ENCODE measurements around the gene NOP9.
"Not testable (repeated sequence)": the region's sequence is repeated elsewhere in the genome, so short reads cannot be mapped to it uniquely, and the experiment has no call there.

The NOP9 gene

DNA sequence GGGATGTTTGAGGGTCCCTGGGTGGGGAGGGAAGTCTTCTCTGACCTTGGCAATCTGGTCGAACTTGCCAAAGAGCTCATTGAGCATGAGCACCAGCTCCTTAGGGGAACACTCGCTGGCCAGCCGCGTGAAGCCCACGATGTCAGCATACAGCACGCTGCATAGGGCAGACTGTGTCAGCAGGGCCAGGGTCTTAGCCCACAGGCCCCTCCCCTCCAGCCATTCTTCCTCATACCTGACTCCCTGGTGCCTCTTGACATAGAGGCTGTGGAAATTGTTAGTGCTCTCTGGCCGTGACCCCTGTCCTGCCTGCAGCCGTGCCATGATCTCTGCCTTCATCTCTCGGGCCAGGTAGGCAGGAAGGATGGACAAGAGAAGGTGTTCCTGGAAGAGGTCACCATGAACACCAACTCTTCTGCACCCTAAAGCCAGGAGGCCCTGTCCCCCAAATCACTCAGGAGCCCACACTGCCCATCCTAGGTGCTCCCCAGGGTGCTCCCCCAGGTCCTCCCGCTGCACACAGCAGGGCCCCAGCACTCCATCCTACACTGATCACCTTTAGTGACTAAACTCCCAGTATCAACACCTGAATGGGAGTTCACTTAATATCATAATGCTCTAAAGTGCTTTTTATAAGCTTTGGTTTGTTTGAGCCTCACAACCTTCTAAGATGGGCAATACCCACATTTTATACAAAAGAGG is 31.5 kb downstream of the NOP9 start:
- DNase-seq: no peak

DNA sequence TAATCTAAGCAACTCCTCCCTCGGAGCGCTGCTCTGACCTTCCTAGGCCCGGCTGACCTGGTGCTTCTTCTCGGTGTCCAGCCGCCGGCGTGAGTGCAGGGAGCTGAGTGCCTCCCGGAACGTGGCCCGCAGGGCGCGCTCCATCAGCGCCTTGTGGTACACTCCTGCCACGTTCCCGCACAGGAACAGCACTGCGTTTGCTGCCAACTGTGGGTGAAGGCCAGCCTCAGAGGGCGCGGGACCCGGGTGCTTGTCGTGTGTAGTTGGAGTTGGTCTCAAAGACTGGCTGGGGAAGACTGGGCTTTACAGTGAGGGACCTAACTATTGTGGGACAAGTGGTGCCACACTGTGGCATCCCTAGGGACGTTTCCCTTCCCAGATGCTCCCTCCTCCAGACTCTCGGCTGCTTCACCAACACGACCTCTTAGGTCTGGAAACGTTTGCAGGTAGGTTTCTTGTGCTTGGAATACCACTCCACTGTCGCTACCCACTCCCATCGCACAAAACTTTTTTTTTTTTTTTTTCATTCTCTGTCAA is 32.1 kb downstream of the NOP9 start:
- DNase-seq: no peak

DNA sequence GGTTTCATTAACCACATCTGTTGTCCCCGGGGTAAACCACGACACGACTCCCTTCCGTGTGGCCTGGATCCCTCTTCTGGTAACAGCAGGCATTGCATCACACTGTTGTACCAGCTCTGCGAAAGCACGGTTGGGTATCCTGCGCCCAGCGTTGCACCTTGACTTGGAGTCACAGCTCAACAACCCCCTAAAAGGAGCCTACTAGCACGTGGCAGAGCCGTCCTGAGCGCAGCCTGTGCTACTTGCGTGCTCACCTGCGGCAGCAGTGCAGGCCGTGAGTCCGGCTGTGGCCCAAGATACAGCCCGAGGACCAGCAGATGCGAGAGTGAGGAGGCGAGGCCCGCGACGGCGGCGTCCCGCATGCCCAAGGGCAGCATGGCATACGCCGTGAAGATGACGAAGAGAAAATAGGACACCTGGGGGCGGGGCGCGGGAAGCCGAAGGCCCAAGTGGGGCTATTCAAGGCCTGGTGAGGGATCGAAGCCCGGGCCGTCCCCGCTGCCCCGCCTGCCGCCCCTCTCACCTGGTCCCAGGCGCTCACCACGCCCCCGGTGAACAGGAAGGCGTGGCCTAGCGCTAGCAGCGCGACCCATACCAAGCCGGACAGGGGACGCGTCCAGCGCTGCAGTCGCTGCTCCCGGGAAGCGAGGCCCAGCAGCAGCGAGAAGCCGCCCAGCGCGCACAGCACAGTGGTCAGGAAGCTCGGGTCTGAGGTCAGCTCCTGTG is 32.8 kb downstream of the NOP9 start:
- DNase-seq: peak; percentile 59

DNA sequence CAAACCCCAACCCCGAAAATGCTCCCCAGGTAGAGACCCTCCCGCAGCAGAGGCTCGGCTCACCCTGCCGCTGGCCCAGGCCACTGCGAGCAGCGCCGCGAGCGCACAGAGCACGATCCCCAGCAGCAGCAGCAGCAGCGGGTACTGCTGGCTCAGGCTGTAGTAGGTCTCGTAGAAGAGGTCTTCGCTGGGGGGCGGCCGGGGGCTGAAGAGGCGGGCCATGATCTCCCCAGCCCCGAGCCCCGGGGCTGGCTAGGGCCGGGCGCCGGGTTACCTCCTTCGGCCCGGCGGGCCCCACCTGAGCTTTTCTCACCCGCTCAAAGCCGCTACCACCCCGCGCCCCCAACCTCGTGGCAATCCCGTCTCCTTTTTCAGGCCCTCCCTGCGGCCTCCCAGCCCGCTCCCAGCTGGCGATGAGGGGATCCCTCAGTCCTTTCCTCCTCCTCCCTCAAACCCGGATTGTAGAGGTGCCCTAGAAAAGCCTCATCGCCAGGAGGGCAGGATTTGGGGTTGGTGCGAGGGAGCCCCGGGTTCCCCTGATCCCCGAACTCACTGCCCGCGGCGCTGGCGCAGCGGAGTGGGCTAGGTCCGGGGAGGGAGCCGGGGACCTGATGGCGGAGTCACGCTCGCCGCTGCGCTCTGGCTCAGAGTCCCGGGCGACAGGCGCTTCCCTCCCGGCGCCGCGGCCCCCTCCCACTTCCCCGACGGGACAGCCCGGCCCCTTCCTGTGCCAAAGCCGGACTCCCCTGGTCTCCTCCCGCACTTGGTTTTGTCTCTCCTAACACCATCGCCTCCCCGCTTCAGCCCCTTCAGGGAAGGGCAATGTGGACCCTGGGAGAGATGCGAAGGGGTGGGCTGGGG is 35.0 kb downstream of the NOP9 start, which contains the start of gene ADCY4:
Gene ADCY4 (minus strand): TSS at position 641 of the 861 bp plus-strand sequence. CDS start 419 bp downstream, at position 222.
- DNase-seq: no peak

DNA sequence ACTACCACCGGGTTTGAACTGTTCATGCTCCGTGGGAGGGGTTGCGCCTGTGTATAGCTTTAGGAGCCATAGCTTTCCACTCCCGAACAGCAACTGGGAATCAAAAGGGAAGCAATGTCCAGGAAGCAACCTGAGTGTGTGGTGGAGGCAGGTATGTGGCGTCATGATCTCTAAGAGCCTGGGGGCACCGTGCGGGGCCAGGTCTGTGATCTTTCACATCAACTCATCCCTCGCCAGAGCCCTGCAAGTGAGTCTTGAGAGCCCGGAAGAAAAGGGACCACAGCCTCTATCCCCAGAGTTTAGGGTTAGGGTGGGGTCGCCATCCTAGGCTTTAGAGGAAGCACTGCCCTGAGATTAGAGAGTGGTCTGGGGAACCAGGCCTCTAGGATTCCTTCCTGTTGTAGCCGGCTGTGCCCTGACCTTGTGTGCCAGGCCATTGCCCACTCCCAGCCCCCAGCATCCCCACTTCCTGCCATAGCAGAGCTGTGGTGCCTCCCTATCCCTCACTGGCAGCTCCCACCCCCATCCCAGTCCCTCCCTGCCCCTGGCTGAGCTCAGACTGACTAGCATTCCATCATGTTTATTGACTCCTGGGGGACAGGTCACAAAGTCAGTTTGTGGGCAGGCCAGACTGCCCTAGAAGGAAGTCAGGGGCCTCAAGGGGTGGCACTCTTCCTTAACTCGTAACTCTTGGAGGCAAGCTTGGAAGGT is 36.0 kb downstream of the NOP9 start:
- no peak for DNase-seq

DNA sequence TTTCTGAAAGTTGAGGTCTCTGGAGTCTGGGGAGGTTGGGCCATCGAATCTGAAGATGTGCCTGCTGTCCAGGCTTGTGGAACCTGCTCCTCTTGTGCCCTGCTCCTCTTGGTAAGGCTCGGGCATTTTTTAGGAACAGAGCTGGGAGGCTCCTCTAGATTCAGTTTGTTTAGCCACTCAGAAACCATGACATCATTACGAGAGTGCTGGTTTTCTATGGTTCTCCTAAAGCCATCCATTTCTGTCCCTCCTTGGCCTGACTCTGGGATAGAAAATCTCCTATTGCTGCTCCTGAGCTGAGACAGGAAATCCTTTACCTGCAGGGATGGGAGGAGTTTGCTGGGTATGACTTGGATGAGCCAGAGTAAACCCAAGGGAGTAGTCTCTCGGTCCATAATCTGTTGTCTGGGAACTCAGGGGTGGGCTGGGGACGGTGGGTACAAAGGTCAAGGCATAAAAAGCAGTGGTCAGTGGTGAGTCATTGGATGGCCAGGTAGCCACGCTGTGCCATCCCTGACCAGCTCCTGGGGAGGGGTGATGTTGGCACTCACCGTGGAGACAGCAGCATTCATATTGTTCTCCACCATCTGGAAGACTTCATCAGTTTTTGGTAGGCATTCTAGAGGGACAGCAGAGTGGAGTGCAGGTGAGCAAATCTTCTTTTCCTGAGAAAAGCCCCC is 37.6 kb downstream of the NOP9 start:
- DNase-seq: no peak

DNA sequence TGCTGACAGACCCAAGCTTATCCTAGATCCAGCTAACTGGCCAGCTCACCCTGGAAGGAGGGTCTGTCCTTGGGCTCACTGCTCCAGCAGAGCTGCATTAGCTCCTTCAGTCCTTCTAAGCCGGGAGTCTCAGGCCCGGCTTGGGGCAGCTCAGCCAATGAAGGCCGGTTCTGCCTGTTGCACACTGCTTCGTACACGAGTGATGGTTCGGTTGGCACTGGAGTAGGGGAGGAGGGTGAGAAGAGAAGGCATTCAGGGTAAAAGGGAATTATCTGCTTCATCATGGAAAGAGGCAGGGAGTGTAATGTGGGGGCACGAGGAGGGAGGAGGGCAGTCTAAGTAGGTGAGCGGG is 38.1 kb downstream of the NOP9 start:
- no peak for DNase-seq

DNA sequence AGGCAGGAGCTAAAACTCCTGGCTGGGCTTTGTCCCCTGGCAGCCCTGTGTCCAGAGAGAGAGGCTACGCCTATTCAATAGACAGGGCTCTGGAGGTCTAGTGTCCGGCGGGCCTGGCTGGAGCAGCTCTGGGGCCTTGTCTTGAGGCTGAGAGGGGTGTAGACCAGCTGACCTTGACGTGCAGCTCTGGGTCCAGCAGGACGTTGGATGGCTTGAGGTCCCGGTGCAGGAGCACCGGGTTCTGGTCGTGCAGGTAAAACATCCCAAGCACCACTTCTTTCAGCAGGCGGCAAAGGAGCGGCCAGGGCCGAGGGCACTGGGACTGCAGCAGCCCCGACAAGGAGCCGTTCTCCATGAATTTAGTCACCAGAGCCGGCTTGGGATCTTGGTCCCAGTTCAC is 39.2 kb downstream of the NOP9 start:
- DNase-seq: no peak

DNA sequence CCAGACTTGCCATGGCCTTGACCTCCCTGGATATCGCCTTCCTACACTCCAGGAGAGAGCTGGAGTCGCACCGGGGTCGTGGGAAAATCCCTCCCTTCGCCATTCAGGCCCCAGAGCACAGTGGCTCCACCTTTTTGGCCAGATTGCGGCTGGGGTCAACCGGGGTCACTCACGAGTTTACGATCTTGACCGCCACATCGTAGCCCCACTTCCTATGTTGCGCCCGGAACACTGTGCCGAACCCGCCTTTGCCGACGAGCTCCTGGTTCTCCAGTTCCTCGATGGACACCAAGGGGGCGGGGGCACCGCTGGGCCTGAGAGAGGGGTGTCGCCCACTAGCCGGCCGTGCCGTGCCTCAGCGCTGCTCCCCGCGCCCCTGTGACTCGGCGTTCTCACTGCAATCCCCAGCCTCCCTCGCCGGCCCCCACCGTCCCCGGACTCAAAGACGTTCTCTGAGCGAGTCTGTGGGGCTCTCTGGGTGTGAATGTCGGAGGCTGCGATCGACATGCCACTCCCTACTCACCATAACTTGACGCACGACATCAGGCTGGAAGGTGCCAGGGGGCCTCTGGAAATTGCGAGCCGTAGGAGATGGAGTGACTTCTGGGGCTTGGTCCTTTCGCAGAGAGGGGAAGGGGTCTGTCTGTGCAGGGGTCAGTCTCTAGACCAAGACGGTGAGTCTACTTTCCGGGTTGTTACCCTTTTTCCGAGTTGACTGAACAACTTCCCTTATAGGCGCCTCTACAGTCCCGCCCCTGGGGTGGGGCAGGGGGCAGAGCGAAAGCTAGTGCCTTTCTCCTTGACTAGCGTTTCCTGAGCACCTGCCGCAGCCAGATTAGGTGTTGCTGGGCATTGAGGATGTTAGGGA is 39.9 kb downstream of the NOP9 start, which contains the start of gene RIPK3:
Gene RIPK3 (minus strand): TSS at position 708 of the 868 bp plus-strand sequence. CDS start 165 bp downstream, at position 543.
- DNase-seq: no peak

DNA sequence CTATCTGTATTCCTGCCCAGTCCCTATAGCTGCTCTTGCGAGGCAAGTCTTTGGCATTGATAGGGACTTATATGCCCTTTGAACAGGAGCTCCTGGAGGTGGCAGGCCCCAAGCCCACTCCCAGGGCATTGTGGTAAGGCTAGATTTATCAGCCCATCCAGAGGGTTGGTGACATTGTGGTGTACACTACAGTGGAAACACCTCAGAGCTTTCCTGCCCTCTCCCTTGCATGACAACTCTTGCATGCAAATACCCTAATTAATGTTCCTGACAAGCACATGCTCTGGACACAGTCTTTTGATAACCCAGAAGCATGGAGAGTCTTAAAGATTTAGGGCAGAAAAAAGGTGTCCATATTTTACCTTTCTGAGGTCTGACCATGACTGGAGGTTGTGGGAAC is 41.0 kb downstream of the NOP9 start:
- no peak for DNase-seq

DNA sequence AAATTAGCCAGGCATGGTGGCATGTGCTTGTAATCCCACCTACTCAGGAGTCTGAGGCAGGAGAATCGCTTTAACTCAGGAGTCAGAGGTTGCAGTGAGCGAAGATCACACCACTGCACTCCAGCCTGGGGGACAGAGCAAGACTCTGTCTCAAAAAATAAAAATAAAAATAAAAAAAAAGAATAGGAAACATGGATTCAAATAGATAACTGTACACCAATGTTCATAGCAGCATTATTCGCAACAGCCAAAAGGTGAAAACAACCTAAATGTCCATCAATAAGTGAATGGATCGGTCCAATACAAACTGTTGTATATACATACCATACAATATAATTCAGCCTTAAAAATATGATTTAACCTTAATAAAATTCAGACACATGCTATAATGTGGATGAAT is 43.2 kb downstream of the NOP9 start:
- no peak for DNase-seq

DNA sequence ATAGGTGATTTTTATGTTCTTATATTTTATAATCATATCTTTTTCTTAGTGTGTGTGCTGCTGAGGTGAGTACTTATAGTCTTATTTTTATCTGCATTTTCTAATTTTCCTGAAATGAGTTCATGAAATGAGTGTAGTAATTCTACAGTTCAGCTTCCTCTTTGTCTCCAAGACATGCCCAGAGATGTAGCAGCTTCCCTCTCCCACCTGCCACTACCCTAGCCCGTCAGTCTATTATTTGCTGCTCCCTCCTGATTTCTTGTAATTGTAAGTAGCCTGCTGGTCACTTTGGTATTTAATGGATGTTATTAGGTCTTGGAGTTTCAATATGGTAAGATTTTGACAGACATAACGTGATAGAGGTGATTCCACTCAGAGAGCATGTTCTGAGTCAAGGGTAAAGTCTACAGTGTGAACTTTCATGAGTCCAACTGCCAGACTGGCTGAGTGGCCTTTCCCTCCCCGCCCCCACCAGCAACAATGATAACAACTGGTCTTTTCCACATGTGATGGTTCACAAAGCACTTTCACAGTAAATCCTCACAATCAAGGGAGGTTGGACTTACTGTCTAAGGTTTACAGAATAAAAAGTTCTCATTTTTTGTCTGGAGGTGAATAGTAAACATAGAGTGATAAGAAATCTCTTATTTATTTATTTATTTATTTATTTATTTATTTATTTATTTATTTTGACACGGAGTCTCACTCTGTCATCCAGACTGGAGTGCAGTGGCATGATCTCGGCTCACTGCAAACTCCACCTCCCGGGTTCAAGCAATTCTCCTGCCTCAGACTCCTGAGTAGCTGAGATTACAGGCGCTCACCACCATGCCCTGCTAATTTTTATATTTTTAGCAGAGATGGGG is 44.4 kb downstream of the NOP9 start:
- no peak for DNase-seq

DNA sequence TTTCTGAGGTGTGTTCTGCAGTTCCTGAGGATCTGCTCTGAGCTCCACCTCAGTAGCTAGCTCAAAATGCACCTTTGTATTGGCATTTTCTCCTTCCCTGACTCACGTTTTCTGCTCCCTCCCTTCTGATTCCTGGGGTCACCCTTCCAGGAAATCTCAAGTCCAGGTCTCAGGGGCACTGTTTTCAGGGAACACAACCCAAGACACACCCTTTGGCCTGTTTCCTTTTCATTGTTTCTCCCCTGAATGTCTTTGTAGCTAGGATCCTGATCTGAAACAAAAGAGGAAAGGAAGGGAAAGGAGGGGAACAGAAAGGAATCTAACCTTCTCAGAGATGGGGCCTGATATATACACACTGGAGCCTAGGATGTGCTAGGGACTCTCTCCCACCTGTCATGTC is 47.5 kb downstream of the NOP9 start:
- DNase-seq: no peak

DNA sequence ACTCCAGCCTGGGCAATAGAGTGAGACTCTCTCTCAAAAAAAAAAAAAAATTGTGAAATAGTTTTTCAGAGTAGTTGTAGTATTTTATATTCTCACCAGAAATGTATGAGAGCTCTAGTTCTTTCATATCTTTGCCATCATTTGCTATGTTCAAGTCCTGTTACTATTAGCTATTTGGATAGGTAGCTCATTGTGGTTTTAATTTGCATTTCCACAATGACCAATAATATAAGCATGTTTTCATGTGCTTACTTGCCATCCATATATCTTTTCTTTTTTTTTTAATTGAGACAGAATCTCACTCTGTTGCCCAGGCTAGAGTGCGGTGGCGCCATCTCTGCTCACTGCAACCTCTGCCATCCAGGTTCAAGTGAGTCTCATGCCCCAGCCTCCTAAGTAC is 48.5 kb downstream of the NOP9 start:
- no peak for DNase-seq

DNA sequence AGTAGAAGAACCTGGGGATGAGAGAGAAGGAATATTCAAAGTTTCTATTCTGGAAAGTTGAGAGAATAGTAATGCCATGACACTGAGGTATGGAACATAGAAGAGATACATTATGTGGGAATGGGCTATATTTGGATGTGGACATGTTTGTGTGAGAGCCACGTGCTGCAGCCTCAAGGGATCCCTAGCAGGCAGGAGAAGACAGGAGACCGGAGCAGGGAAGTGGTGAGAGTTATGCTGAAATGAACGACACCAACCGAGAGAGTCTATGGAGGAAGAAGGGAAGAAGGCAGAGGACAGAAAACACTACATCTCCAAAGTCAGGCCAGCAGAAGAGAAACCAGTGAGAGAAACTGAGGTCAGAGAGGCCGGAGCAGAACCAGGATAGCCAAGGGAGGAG is 50.1 kb downstream of the NOP9 start:
- no peak for DNase-seq

DNA sequence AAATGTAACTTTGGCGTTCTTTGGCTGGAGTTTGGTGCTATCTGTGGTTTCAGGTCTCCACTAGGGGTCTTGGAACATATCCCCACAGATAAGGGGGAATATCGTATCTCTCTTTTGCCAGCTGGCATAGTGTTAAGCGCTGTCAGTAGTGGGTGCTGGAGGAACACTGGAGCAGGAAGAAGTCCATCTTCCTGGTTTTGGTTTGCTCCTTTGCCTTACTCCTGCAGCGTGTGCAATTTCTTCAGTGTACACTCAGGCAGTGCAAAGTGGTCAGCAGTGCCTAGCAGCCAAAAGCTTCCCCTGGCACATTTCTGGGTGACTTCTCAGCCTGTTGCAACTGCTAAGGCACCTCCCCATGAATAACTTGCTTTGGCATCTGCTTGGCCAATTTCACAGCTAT is 51.9 kb downstream of the NOP9 start:
- no peak for DNase-seq

DNA sequence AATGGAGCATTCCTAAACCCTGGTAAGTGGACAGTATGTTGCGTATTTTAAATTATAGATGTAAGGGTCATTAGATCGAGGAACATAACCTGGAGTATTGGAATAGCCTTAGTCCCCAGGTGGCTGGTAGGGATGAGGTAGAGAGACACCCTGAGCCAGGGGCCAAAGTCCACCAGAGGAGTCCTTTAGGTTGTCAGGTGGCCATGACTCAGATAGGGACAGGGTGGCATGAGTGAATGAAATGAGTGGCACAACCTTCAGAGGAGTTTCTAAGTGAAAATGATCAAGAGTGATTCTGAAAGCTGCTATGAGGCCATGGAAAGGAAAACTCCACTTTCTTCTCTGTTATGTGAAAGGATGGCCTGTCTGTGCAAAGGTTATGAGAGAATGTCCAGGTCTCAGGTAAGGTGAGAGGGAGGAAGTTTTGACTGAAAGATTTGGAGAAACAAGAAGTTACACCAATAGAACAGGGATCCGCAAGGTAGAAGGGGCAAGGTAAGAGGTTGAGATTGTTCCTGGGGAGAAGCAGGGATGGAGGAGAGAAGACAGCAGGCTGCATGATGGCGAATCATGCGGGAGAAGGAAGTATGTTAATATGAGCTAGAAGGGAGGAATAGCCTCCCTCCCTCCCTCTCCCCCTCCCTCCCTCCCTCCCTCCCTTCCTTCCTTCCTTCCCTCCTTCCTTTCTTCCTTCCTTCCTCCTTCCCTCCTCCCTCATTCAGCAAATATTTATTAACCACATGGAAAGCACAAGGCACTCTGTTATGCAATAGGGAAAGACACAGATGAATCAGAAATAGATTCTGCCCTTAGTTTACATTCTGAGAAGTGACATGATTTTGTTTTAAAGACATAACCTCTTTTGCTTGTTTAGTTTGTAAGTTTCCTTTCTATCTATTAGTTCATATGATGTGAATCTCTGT is 54.2 kb downstream of the NOP9 start:
- no peak for DNase-seq

DNA sequence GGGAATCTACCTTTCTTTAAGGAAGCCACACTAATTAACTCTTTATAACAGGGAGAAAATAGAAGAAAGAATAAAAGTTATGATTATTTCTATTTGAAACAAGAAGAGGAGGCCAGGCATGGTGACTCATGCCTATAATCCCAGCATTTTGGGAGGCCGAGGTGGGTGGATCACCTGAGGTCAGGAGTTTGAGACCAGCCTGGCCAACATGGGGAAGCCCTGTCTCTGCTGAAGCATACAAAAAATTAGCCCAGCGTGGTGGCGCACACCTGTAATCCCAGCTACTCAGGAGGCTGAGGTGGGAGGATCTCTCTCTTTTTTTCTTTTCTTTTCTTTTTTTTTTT is 54.8 kb downstream of the NOP9 start:
- DNase-seq: not testable (repeated sequence)

DNA sequence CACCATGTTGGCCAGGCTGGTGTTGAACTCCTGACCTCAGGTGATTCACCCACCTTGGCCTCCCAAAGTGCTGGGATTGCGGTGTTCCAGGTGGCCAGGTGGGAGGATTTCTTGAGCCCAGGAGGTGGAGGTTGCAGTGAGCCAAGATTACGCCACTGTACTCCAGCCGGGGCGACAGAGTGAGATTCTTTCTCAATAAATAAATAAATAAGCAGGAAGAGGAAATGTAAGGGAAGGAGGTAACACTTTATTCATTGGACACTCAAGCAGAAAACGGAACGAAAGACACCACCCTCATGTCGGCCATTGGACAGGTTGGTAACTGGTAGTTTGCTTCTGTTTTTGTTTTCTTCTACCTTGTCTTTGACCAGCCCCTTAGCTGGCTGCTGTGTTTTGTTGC is 55.4 kb downstream of the NOP9 start:
- no peak for DNase-seq

Measured in NCI-H1694 treated with DMSO at 0.1 percent for 48 hours (cell line).